Measurements from ENCODE around the gene MYRF. TPM values are rescaled to one million over a fixed set of nuclear protein-coding genes. Genes with fewer than 3 reads are reported as not detected.

The MYRF gene
- total and polyA plus RNA-seq, 9 of the 15 experiments (the other 6 are each of a cell fraction or from before 2014, with no cell fraction given): 2.3 to 25.8 (median 7.1) TPM

GRCh38 chr11:61803889-61804647 is 51.6 kb downstream of the MYRF start:
- peaks cover 9% of the 10 kb centered on the region for H3K9me1 ChIP-seq (ENCODE audit: control insufficient read depth, insufficient read depth, low read length)
- CTCF ChIA-PET (ENCODE audit: low intra/inter-chr PET ratio): no interaction called here
- no TSS peak for BruUV-seq (replicated peaks)
- no peak overlapping the region; a peak in 1 of 4 replicates for H3K9ac ChIP-seq (ENCODE audit: insufficient read depth in 1 of 2, low read depth in 2 of 2, low read length in 2 of 2)
- H3K79me2 ChIP-seq (ENCODE audit: control insufficient read depth, insufficient read depth, low read length): peaks cover 30% of the 10 kb centered on the region
- H2AFZ ChIP-seq (ENCODE audit: low read depth, low read length): no peak overlapping the region
- H3K27me3 ChIP-seq (ENCODE audit: control insufficient read depth in 2 of 2, insufficient read depth in 2 of 2, low read length in 2 of 2): no peaks in the 10 kb centered on the region
- H3K27ac ChIP-seq (ENCODE audit: extremely low read depth, low read depth, low read length): no peak overlapping the region
- H3K4me3 ChIP-seq: no peak overlapping the region
- H3K4me2 ChIP-seq (ENCODE audit: insufficient read depth, low read length): no peak overlapping the region
- intact Hi-C loops (cut with micrococcal nuclease): no loop called here
- in situ Hi-C loops (cut with MboI): loop anchor here (5.0 kb wide), 1 partner anchor 303 kb away; no protein-coding TSS in a partner anchor
- peaks cover 97% of the 10 kb centered on the region for H3K36me3 ChIP-seq (ENCODE audit: control insufficient read depth, insufficient read depth, low read length)
- peaks cover 37 to 53% of the 10 kb centered on the region in 2 experiments for H3K4me1 ChIP-seq (replicated peaks in 1 of 2; ENCODE audit: control insufficient read depth in 2 of 2, insufficient read depth in 2 of 2, low read length in 2 of 2)
- no peaks in the 10 kb centered on the region for H3K9me3 ChIP-seq (replicated peaks; ENCODE audit: control insufficient read depth, insufficient read depth, low read depth, low read length)
- FAIRE-seq: no peak
- POLR2A ChIA-PET: interaction anchor here (0.6 to 7.6 kb wide), 6 partner anchors 11 to 66 kb away, joined by 3 to 97 read pairs (median 4); partner anchors contain the start of genes FADS1, FEN1 and TMEM258
- WGBS (ENCODE audit: insufficient coverage, low coverage, missing lambda C conversion rate): 58% methylated on average over 3 of the region's 3 CpGs
- no peak for ATAC-seq
- DNase-seq (ENCODE audit: extremely low read depth in 1 of 4, low spot score in 3 of 4): no peak
- H4K20me1 ChIP-seq (replicated peaks; ENCODE audit: control insufficient read depth, insufficient read depth, low read length): peaks cover 3% of the 10 kb centered on the region
- no peak for TF ChIP-seq ZNF274 (IDR thresholded peaks at IDR 0.05; ENCODE audit: borderline replicate concordance, low read depth, low read length)
- no peak for TF ChIP-seq TCFL5 (CRISPR knock-in tag; conservative IDR thresholded peaks at IDR 0.05)
- no peak for TF ChIP-seq HMGXB4 (CRISPR knock-in tag; IDR thresholded peaks at IDR 0.05)
- TF ChIP-seq POLR2AphosphoS2 (IDR thresholded peaks at IDR 0.05; ENCODE audit: low read length): peak; percentile 32; the same call in 1 of the 2 replicates
- TF ChIP-seq GATAD2A (IDR thresholded peaks at IDR 0.05): no peak
- TF ChIP-seq TGIF2 (CRISPR knock-in tag; IDR thresholded peaks at IDR 0.05): no peak
- TF ChIP-seq ZNF436 (CRISPR knock-in tag; IDR thresholded peaks at IDR 0.05): no peak
- TF ChIP-seq, protein P1, sequence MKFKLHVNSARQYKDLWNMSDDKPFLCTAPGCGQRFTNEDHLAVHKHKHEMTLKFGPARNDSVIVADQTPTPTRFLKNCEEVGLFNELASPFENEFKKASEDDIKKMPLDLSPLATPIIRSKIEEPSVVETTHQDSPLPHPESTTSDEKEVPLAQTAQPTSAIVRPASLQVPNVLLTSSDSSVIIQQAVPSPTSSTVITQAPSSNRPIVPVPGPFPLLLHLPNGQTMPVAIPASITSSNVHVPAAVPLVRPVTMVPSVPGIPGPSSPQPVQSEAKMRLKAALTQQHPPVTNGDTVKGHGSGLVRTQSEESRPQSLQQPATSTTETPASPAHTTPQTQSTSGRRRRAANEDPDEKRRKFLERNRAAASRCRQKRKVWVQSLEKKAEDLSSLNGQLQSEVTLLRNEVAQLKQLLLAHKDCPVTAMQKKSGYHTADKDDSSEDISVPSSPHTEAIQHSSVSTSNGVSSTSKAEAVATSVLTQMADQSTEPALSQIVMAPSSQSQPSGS (CRISPR knock-in tag; IDR thresholded peaks at IDR 0.05): no peak
- TF ChIP-seq FOXO4 (CRISPR knock-in tag; IDR thresholded peaks at IDR 0.05): no peak
- TF ChIP-seq, protein P2, sequence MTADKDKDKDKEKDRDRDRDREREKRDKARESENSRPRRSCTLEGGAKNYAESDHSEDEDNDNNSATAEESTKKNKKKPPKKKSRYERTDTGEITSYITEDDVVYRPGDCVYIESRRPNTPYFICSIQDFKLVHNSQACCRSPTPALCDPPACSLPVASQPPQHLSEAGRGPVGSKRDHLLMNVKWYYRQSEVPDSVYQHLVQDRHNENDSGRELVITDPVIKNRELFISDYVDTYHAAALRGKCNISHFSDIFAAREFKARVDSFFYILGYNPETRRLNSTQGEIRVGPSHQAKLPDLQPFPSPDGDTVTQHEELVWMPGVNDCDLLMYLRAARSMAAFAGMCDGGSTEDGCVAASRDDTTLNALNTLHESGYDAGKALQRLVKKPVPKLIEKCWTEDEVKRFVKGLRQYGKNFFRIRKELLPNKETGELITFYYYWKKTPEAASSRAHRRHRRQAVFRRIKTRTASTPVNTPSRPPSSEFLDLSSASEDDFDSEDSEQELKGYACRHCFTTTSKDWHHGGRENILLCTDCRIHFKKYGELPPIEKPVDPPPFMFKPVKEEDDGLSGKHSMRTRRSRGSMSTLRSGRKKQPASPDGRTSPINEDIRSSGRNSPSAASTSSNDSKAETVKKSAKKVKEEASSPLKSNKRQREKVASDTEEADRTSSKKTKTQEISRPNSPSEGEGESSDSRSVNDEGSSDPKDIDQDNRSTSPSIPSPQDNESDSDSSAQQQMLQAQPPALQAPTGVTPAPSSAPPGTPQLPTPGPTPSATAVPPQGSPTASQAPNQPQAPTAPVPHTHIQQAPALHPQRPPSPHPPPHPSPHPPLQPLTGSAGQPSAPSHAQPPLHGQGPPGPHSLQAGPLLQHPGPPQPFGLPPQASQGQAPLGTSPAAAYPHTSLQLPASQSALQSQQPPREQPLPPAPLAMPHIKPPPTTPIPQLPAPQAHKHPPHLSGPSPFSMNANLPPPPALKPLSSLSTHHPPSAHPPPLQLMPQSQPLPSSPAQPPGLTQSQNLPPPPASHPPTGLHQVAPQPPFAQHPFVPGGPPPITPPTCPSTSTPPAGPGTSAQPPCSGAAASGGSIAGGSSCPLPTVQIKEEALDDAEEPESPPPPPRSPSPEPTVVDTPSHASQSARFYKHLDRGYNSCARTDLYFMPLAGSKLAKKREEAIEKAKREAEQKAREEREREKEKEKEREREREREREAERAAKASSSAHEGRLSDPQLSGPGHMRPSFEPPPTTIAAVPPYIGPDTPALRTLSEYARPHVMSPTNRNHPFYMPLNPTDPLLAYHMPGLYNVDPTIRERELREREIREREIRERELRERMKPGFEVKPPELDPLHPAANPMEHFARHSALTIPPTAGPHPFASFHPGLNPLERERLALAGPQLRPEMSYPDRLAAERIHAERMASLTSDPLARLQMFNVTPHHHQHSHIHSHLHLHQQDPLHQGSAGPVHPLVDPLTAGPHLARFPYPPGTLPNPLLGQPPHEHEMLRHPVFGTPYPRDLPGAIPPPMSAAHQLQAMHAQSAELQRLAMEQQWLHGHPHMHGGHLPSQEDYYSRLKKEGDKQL (CRISPR knock-in tag; IDR thresholded peaks at IDR 0.05; ENCODE audit: borderline replicate concordance): no peak
- no peak for TF ChIP-seq MAFK (IDR thresholded peaks at IDR 0.05; ENCODE audit: low read length)

All from K562 (cell line).